Choroid plexus epithelial cell (primary cell): Measurements from ENCODE around the gene ULK4.

Experiments used
- DNase-seq: peaks from one replicate; pipeline ENCODE4 v3.0.0-alpha.2; 2010; ENCODE audit warnings: low read depth
- H3K4me3 ChIP-seq: 2 replicates; pipeline ENCODE4 v1.5.1; 2011; ENCODE audit warnings: low read depth, mild to moderate bottlenecking, control low read depth, low read length, moderate library complexity
- CTCF ChIP-seq: conservative IDR thresholded peaks from 2 replicates; pipeline ENCODE4 v1.5.1; 2011; ENCODE audit warnings: low read depth, mild to moderate bottlenecking, control low read depth, inconsistent platforms, low read length, moderate library complexity

Gene ULK4

DNA sequence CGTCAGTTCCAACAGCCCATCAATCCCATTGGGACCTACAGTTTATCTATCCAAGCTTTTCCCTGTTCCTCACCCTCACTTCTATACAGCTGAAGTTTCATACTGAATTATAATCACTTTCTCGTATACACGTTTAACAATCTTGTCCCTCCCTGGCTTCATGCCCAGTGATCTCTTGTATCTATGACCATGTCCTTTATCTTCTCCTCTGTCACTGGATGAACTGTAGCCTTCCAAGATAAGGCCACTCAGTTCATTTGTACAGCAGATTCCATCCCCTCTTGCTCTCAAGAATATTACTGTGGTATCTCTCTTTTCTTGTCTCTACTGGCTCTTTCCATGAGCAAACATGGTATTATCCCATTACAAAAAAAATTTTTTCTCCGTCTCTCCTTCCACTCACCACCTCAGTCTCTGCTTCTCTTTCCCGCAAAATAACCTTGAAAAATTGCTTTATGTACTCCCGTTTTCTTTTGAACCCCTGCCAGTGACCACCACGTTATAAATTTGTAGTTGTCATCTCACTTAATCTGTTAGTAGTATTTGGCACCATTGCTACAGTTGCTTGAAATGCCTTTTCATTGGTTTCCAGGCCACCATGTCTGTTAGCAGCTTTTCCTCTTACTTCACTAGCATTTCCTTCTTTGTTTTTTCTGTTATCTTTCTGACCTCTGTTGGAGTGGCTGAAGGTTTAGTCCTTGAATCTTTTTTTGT, 753.2 kb downstream of the ULK4 start:
- H3K4me3 ChIP-seq = no peak overlapping the region
- no peak for TF ChIP-seq CTCF
- DNase-seq = no peak

- TF ChIP-seq CTCF = no peak
- no peak for DNase-seq
Measured at GRCh38 chr3:41207355-41207754, 754.5 kb downstream of the ULK4 start.

DNA sequence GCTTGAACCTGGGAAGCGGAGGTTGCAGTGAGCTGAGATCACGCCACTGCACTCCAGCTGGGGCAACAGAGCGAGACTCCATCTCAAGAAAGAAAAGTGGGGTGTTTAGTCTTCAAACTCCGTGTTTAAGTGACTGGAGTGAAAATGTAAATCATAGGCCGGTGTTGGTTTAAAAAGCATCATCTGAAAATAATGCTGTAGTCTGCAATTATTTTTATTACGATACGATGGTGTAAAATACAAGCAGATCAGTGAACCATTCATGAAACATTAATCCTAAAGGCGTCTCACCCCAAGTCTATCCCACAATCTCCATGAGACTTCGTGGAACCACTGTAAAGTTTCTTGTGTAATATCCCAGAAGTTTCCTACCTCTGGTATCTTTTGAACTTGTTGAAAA, 756.3 kb downstream of the ULK4 start:
- no peak for DNase-seq
- H3K4me3 ChIP-seq = no peak overlapping the region
- TF ChIP-seq CTCF = no peak

More at GRCh38 chr3:41207355-41207754, 754.5 kb downstream of the ULK4 start:
- no peak overlapping the region for H3K4me3 ChIP-seq

DNA sequence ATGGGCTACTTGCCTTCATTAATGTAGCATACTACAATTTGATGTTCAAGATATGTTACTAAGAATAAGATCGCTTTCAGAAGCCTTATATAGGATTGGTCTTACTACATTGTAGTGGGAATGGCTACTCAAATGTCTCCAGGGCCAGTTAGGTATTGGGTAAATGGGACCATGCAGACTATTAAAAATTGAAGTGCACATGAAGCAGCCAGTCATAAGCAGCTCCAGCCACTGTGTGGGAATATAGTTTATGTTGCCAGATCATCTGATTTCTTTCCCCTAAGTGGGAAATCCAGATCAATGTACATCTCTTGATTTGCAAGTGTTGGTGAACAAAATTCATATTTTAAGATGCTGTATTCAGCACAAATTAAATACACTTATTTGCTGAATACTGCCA, 757.5 kb downstream of the ULK4 start:
- TF ChIP-seq CTCF = no peak
- H3K4me3 ChIP-seq = no peak overlapping the region
- DNase-seq = no peak

- peak overlapping the region; percentile 78 for H3K4me3 ChIP-seq
- DNase-seq = peak; percentile 69
- TF ChIP-seq CTCF = peak; percentile 26
Measured at GRCh38 chr3:41202834-41203345, 759.0 kb downstream of the ULK4 start.

GRCh38 chr3:41202075-41202833, 759.6 kb downstream of the ULK4 start:
- no peak for DNase-seq
- TF ChIP-seq CTCF = no peak
- peak overlapping the region; percentile 78 for H3K4me3 ChIP-seq
